HepG2 (cell line): ENCODE results near the gene LARP1. TPM values are rescaled to one million over a fixed set of nuclear protein-coding genes. Genes with fewer than 3 reads are reported as not detected.

Source experiments
- BCL6 ChIP-seq: IDR thresholded peaks from 2 replicates; pipeline ENCODE4 v1.6.1; 2016; ENCODE audit warnings: missing genetic modification reagents, missing compliant biosample characterization
- GTF3A ChIP-seq: sonication (generic); formaldehyde crosslinking; conservative IDR thresholded peaks from 2 replicates; pipeline ENCODE4 v1.4.0; 2020; ENCODE audit warnings: mild to moderate bottlenecking, missing genetic modification reagents
- HDAC2 ChIP-seq: sonication (generic); formaldehyde crosslinking; IDR thresholded peaks from 2 replicates; pipeline ENCODE4 v1.4.0; 2020; ENCODE audit warnings: missing genetic modification reagents
- HNRNPL ChIP-seq: fragments of 200-400 bp; formaldehyde crosslinking; IDR thresholded peaks from 2 replicates; pipeline ENCODE4 v1.6.1; 2017; ENCODE audit warnings: mild to moderate bottlenecking, low read depth, low read length
- JUN ChIP-seq: sonication (generic); formaldehyde crosslinking; IDR thresholded peaks from 2 replicates; pipeline ENCODE4 v1.4.0; 2020; ENCODE audit warnings: mild to moderate bottlenecking, missing genetic modification reagents
- NR2F1 ChIP-seq, 2 experiments: fragments of 450-650 bp in 1 of 2; formaldehyde crosslinking in 1 of 2; IDR thresholded peaks; 2 replicates each; pipeline versions ENCODE4 v1.5.0 to v1.6.1; 2016 to 2020; ENCODE audit warnings: mild to moderate bottlenecking in 1 of 2, missing compliant biosample characterization in 1 of 2, missing genetic modification reagents in 1 of 2, moderate library complexity in 1 of 2
- SOX6 ChIP-seq, 2 experiments: fragments of 450-650 bp in 1 of 2; sonication (generic) in 1 of 2; formaldehyde crosslinking in 1 of 2; IDR thresholded peaks; 2 replicates each; pipeline versions ENCODE4 v1.4.0 to v1.6.1; 2017 to 2020; ENCODE audit warnings: antibody characterized with exemption in 1 of 2, mild to moderate bottlenecking in 1 of 2, missing genetic modification reagents in 1 of 2
- TBL1XR1 ChIP-seq: fragments of 150-350 bp; IDR thresholded peaks from 2 replicates; pipeline ENCODE4 v1.6.1; 2014; ENCODE audit warnings: borderline replicate concordance, low read length; ENCODE audit not compliant: partially characterized antibody
- ZBTB7B ChIP-seq: sonication (generic); formaldehyde crosslinking; IDR thresholded peaks from 2 replicates; pipeline ENCODE4 v1.4.0; 2020; ENCODE audit warnings: missing genetic modification reagents
- ZIK1 ChIP-seq: sonication (generic); formaldehyde crosslinking; IDR thresholded peaks from 2 replicates; pipeline ENCODE4 v1.5.0; 2020; ENCODE audit warnings: mild to moderate bottlenecking, low read depth, missing genetic modification reagents, borderline replicate concordance
- ZMYM3 ChIP-seq: sonication (generic); formaldehyde crosslinking; IDR thresholded peaks from 2 replicates; pipeline ENCODE4 v1.5.1; 2020; ENCODE audit warnings: mild to moderate bottlenecking, missing genetic modification reagents
- ZNF101 ChIP-seq: sonication (generic); formaldehyde crosslinking; IDR thresholded peaks from 2 replicates; pipeline ENCODE4 v1.4.0; 2020; ENCODE audit warnings: mild to moderate bottlenecking, low read depth, missing genetic modification reagents, borderline replicate concordance
- ZNF3 ChIP-seq: IDR thresholded peaks from 2 replicates; pipeline ENCODE4 v1.7.0; 2017; ENCODE audit warnings: inconsistent platforms
- ZNF335 ChIP-seq: sonication (generic); formaldehyde crosslinking; IDR thresholded peaks from 2 replicates; pipeline ENCODE4 v1.4.0; 2020; ENCODE audit warnings: missing genetic modification reagents
- ZNF766 ChIP-seq: sonication (generic); formaldehyde crosslinking; IDR thresholded peaks from 2 replicates; pipeline ENCODE4 v1.5.0; 2020; ENCODE audit warnings: missing genetic modification reagents, borderline replicate concordance
- polyA plus RNA-seq, 8 experiments: library from polyadenylated mRNA; depleted of rRNA in 3 of 8; stranded (reverse) in 7 of 8; unstranded in 1 of 8; fragments of >200 nt; fragmentation: Illumina TruSeq in 4 of 8; extraction: Trizol in 4 of 8; gene quantifications; 2 replicates each; pipeline versions ENCODE4 v1.2.1 to v1.2.3, GENCODE V29; 2011 to 2016; ENCODE audit warnings: low read depth in 4 of 8, missing spikeins in 1 of 8, mixed read lengths in 1 of 8; ENCODE audit not compliant: insufficient read depth in 1 of 8
- total RNA-seq, 5 experiments: library from RNA; depleted of rRNA; stranded (reverse); fragments of >200 nt; fragmentation: Illumina TruSeq; extraction: Trizol; gene quantifications; 2 replicates each; pipeline ENCODE4 v1.2.3, GENCODE V29; 2016; ENCODE audit warnings: low read depth in 1 of 5
- TF ChIP-seq, protein P1 (sequence below): sonication (generic); formaldehyde crosslinking; IDR thresholded peaks from 2 replicates; pipeline ENCODE4 v1.4.0; 2020; ENCODE audit warnings: missing genetic modification reagents
- TF ChIP-seq, protein P2 (sequence below): sonication (generic); formaldehyde crosslinking; IDR thresholded peaks from 2 replicates; pipeline ENCODE4 v1.4.0; 2020; ENCODE audit warnings: missing genetic modification reagents
- TF ChIP-seq, protein P3 (sequence below), 2 experiments: sonication (generic) in 1 of 2; formaldehyde crosslinking in 1 of 2; IDR thresholded peaks; 2 replicates each; pipeline versions ENCODE4 v1.4.0 to v1.6.1; 2018 to 2020; ENCODE audit warnings: missing genetic modification reagents in 2 of 2, borderline replicate concordance in 1 of 2, low read depth in 1 of 2, mild to moderate bottlenecking in 1 of 2, missing biosample characterization in 1 of 2
- TF ChIP-seq, protein P4 (sequence below): sonication (generic); formaldehyde crosslinking; conservative IDR thresholded peaks from 2 replicates; pipeline ENCODE4 v1.4.0; 2020; ENCODE audit warnings: mild to moderate bottlenecking, missing genetic modification reagents, moderate library complexity
- TF ChIP-seq, protein P5 (sequence below): sonication (generic); formaldehyde crosslinking; IDR thresholded peaks from 2 replicates; pipeline ENCODE4 v1.5.0; 2020; ENCODE audit warnings: missing genetic modification reagents

The LARP1 gene
- total and polyA plus RNA-seq, 2 of the 13 experiments (the other 11 are each of a cell fraction or from before 2014, with no cell fraction given): 45.2 to 61.4 TPM

DNA sequence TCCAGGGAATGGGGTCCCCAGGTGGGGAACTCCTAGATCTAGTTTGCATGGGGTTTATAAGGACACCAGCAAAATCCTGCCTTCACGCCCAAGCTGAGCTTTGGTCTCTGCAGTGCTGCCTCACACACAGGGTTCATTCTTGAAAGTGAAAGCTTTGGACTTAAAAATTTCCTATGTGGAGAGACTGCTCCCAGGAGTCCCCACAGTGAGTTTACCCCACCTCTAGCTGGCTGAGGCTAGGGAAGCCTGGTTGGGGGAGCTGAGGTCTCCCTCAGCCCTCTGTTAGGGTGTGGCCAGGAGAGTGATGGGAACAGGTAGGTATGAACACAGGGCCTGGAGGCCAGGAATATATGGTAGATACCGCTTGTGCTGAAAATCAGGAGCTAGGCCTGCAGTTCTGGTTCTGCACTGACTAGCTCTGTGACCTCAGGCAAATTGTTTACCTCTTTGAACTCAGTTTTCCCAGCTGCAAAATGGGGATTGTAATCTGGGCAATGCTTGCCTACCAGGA is 41.5 kb upstream of the LARP1 start (continued):
- TF ChIP-seq, protein P1, sequence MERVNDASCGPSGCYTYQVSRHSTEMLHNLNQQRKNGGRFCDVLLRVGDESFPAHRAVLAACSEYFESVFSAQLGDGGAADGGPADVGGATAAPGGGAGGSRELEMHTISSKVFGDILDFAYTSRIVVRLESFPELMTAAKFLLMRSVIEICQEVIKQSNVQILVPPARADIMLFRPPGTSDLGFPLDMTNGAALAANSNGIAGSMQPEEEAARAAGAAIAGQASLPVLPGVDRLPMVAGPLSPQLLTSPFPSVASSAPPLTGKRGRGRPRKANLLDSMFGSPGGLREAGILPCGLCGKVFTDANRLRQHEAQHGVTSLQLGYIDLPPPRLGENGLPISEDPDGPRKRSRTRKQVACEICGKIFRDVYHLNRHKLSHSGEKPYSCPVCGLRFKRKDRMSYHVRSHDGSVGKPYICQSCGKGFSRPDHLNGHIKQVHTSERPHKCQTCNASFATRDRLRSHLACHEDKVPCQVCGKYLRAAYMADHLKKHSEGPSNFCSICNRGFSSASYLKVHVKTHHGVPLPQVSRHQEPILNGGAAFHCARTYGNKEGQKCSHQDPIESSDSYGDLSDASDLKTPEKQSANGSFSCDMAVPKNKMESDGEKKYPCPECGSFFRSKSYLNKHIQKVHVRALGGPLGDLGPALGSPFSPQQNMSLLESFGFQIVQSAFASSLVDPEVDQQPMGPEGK (CRISPR knock-in tag): no peak
- TF ChIP-seq, protein P2, sequence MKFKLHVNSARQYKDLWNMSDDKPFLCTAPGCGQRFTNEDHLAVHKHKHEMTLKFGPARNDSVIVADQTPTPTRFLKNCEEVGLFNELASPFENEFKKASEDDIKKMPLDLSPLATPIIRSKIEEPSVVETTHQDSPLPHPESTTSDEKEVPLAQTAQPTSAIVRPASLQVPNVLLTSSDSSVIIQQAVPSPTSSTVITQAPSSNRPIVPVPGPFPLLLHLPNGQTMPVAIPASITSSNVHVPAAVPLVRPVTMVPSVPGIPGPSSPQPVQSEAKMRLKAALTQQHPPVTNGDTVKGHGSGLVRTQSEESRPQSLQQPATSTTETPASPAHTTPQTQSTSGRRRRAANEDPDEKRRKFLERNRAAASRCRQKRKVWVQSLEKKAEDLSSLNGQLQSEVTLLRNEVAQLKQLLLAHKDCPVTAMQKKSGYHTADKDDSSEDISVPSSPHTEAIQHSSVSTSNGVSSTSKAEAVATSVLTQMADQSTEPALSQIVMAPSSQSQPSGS (CRISPR knock-in tag): no peak
- TF ChIP-seq HDAC2 (CRISPR knock-in tag) (peak; percentile 30; the same call in 1 of the 2 replicates), GTF3A (CRISPR knock-in tag) (no peak), HNRNPL (no peak), ZNF766 (CRISPR knock-in tag) (0 out of 2 replicates have a peak, but pooled peaks have one; percentile 24), ZBTB7B (CRISPR knock-in tag) (0 out of 2 replicates have a peak, but pooled peaks have one; percentile 45), TBL1XR1 (no peak), ZNF101 (CRISPR knock-in tag) (no peak), ZNF335 (CRISPR knock-in tag) (no peak), NR2F1 (CRISPR knock-in tag; IDR thresholded peaks at IDR 0.05) (no peak), ZMYM3 (CRISPR knock-in tag) (peak; percentile 94), BCL6 (CRISPR knock-in tag) (peak; percentile 48), JUN (CRISPR knock-in tag) (no peak), ZNF3 (peak; percentile 67; the same call in 1 of the 2 replicates), ZIK1 (CRISPR knock-in tag) (no peak), SOX6 (IDR thresholded peaks at IDR 0.05) (no peak), SOX6 (CRISPR knock-in tag; IDR thresholded peaks at IDR 0.05) (no peak)
- TF ChIP-seq, protein P3, sequence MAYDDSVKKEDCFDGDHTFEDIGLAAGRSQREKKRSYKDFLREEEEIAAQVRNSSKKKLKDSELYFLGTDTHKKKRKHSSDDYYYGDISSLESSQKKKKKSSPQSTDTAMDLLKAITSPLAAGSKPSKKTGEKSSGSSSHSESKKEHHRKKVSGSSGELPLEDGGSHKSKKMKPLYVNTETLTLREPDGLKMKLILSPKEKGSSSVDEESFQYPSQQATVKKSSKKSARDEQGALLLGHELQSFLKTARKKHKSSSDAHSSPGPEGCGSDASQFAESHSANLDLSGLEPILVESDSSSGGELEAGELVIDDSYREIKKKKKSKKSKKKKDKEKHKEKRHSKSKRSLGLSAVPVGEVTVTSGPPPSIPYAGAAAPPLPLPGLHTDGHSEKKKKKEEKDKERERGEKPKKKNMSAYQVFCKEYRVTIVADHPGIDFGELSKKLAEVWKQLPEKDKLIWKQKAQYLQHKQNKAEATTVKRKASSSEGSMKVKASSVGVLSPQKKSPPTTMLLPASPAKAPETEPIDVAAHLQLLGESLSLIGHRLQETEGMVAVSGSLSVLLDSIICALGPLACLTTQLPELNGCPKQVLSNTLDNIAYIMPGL (CRISPR knock-in tag; IDR thresholded peaks at IDR 0.05; ENCODE audit: borderline replicate concordance in 1 of 2, low read depth in 1 of 2): no peak
- TF ChIP-seq, protein P4, sequence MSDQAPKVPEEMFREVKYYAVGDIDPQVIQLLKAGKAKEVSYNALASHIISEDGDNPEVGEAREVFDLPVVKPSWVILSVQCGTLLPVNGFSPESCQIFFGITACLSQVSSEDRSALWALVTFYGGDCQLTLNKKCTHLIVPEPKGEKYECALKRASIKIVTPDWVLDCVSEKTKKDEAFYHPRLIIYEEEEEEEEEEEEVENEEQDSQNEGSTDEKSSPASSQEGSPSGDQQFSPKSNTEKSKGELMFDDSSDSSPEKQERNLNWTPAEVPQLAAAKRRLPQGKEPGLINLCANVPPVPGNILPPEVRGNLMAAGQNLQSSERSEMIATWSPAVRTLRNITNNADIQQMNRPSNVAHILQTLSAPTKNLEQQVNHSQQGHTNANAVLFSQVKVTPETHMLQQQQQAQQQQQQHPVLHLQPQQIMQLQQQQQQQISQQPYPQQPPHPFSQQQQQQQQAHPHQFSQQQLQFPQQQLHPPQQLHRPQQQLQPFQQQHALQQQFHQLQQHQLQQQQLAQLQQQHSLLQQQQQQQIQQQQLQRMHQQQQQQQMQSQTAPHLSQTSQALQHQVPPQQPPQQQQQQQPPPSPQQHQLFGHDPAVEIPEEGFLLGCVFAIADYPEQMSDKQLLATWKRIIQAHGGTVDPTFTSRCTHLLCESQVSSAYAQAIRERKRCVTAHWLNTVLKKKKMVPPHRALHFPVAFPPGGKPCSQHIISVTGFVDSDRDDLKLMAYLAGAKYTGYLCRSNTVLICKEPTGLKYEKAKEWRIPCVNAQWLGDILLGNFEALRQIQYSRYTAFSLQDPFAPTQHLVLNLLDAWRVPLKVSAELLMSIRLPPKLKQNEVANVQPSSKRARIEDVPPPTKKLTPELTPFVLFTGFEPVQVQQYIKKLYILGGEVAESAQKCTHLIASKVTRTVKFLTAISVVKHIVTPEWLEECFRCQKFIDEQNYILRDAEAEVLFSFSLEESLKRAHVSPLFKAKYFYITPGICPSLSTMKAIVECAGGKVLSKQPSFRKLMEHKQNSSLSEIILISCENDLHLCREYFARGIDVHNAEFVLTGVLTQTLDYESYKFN (CRISPR knock-in tag): peak; percentile 48; the same call in 1 of the 2 replicates
- TF ChIP-seq, protein P5, sequence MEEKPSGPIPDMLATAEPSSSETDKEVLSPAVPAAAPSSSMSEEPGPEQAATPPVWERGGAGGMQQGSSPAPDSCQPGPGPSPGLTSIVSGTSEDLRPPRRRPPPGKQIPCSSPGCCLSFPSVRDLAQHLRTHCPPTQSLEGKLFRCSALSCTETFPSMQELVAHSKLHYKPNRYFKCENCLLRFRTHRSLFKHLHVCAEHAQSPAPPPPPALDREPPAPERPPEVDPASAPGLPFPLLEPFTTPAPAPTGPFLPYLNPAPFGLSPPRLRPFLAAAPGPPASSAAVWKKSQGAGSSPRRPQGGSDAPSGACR: 0 out of 2 replicates have a peak, but pooled peaks have one; percentile 1
